K562 (cell line): Measurements from ENCODE around the gene SAMD14. TPM values are rescaled to one million over a fixed set of nuclear protein-coding genes. Genes with fewer than 3 reads are reported as not detected.

Source experiments
- ATAC-seq: fragments of 200-7000 bp; cut with Tn5 transposase; 3 replicates; pipeline ENCODE4 v1.9.1; 2020; ENCODE audit warnings: moderate library complexity
- BruUV-seq: library from RNA; stranded (reverse); fragments of 400-500 nt; replicated peaks from 2 replicates; lab custom pipeline; 2021; lab: Mats Ljungman, UMichigan
- CTCF ChIA-PET: fragments of 300-600 bp; formaldehyde crosslinking; extraction: SDS; loops from one replicate; lab custom pipeline; 2021; ENCODE audit warnings: low intra/inter-chr PET ratio; lab: Yijun Ruan, JAX
- POLR2A ChIA-PET: fragments of 300-600, 350-650 bp; sonication (Branson Sonifier 250); formaldehyde crosslinking; extraction: SDS; loops from one replicate; lab custom pipeline; 2021; ENCODE audit warnings: antibody characterized with exemption, inconsistent platforms; lab: Yijun Ruan, JAX
- DNase-seq, 4 experiments: peaks; one replicate each; pipeline versions ENCODE4 v3.0.0 to v3.0.0-alpha.2; 2011 to 2018; ENCODE audit warnings: low spot score in 3 of 4, mixed read lengths in 3 of 4; ENCODE audit errors: extremely low read depth in 1 of 4
- FAIRE-seq: peaks from 2 replicates; lab custom pipeline; 2011; peaks lifted over from hg19 to GRCh38; lab: Jason Lieb, UNC
- H2AFZ ChIP-seq: 2 replicates; pipeline ENCODE4 v1.6.0; 2011; ENCODE audit warnings: low read depth, low read length, control low read depth, inconsistent platforms
- H3K27ac ChIP-seq: fragments of 200-600 bp; 3 replicates; pipeline ENCODE4 v1.8.0; 2011; ENCODE audit warnings: low read depth, mild to moderate bottlenecking, control low read depth, inconsistent platforms, low read length, moderate library complexity, mixed read lengths; ENCODE audit errors: extremely low read depth
- H3K27me3 ChIP-seq, 2 experiments: fragments of 300-600 bp in 1 of 2; 2 replicates in 1 of 2; 3 replicates in 1 of 2; pipeline versions ENCODE4 v1.6.0 to v1.8.0; 2011; ENCODE audit warnings: inconsistent platforms in 2 of 2, low read length in 2 of 2, mild to moderate bottlenecking in 1 of 2, mixed read lengths in 1 of 2, moderate library complexity in 1 of 2; ENCODE audit not compliant: control insufficient read depth in 2 of 2, insufficient read depth in 2 of 2
- H3K36me3 ChIP-seq: fragments of 300-600 bp; 3 replicates; pipeline ENCODE4 v1.8.0; 2011; ENCODE audit warnings: mild to moderate bottlenecking, low read length, inconsistent platforms; ENCODE audit not compliant: control insufficient read depth, insufficient read depth
- H3K4me1 ChIP-seq, 2 experiments: fragments of 200-600 bp in 1 of 2; replicated peaks in 1 of 2; 2 replicates in 1 of 2; 3 replicates in 1 of 2; pipeline versions ENCODE4 v1.5.1 to v1.8.0; 2011; ENCODE audit warnings: inconsistent platforms in 2 of 2, low read length in 2 of 2, mild to moderate bottlenecking in 1 of 2, mixed read lengths in 1 of 2, moderate library complexity in 1 of 2; ENCODE audit not compliant: control insufficient read depth in 2 of 2, insufficient read depth in 2 of 2
- H3K4me2 ChIP-seq: 2 replicates; pipeline ENCODE4 v1.6.1; 2011; ENCODE audit warnings: low read length, control low read depth, inconsistent platforms, mixed read lengths; ENCODE audit not compliant: insufficient read depth
- H3K4me3 ChIP-seq: fragments of 200-600 bp; sonication (generic), shearing (Covaris generic); 2 replicates; pipeline ENCODE4 v1.5.1; 2016; ENCODE audit warnings: control low read depth, inconsistent platforms
- H3K79me2 ChIP-seq: fragments of 200-600 bp; 3 replicates; pipeline ENCODE4 v1.8.0; 2011; ENCODE audit warnings: low read length, inconsistent platforms; ENCODE audit not compliant: control insufficient read depth, insufficient read depth
- H3K9ac ChIP-seq, 2 experiments: 2 replicates each; pipeline versions ENCODE4 v1.6.0 to v1.6.1; 2011; ENCODE audit warnings: low read depth in 2 of 2, low read length in 2 of 2, control low read depth in 1 of 2, inconsistent platforms in 1 of 2, mild to moderate bottlenecking in 1 of 2, mixed read lengths in 1 of 2; ENCODE audit not compliant: insufficient read depth in 1 of 2
- H3K9me1 ChIP-seq: one replicate; pipeline ENCODE4 v1.6.0; 2011; ENCODE audit warnings: inconsistent platforms, mild to moderate bottlenecking, low read length, moderate library complexity; ENCODE audit not compliant: control insufficient read depth, insufficient read depth
- H3K9me3 ChIP-seq: replicated peaks from 2 replicates; pipeline ENCODE4 v1.5.1; 2011; ENCODE audit warnings: low read depth, low read length, inconsistent platforms; ENCODE audit not compliant: control insufficient read depth, insufficient read depth
- H4K20me1 ChIP-seq: replicated peaks from 2 replicates; pipeline ENCODE4 v1.6.1; 2011; ENCODE audit warnings: low read length, inconsistent platforms, mixed read lengths; ENCODE audit not compliant: control insufficient read depth, insufficient read depth
- CC2D1A ChIP-seq: fragments of 450-650 bp; IDR thresholded peaks from 2 replicates; pipeline ENCODE4 v1.6.1; 2017; ENCODE audit warnings: mild to moderate bottlenecking
- PCBP1 ChIP-seq: fragments of 200-400 bp; formaldehyde crosslinking; IDR thresholded peaks from 2 replicates; pipeline ENCODE4 v1.6.1; 2018; ENCODE audit warnings: mild to moderate bottlenecking, low read depth, low read length; ENCODE audit not compliant: poor library complexity, severe bottlenecking
- WGBS: fragments of 100-300 bp; shearing (Covaris generic); methylation state at CpG from one replicate; pipeline ENCODE4 v1.1.6; 2016; ENCODE audit warnings: low coverage, mixed read lengths; ENCODE audit not compliant: insufficient coverage; ENCODE audit errors: missing lambda C conversion rate; 5-methylcytosine and 5-hydroxymethylcytosine counted together
- in situ Hi-C: fragments of 300-500 bp; cut with MboI; formaldehyde crosslinking; loops from 4 replicates; pipeline ENCODE4 v1.15.0; 2018; ENCODE audit warnings: inconsistent platforms, mixed read lengths
- intact Hi-C: fragments of 100-400 bp; cut with micrococcal nuclease; formaldehyde crosslinking; loops from 2 replicates; pipeline ENCODE4 v1.14.2; 2022
- polyA plus RNA-seq, 8 experiments: library from polyadenylated mRNA; depleted of rRNA in 4 of 8; stranded (reverse) in 5 of 8; unstranded in 3 of 8; fragments of >200 nt; fragmentation: Nextera tagmentation in 2 of 8; fragmentation: Illumina TruSeq in 1 of 8; extraction: Ambion mirVana in 2 of 8; extraction: Trizol in 1 of 8; gene quantifications; 2 replicates each; pipeline versions ENCODE4 v1.2.1 to v1.2.3, GENCODE V29; 2011 to 2014; ENCODE audit warnings: inconsistent platforms in 1 of 8, missing spikeins in 1 of 8
- total RNA-seq, 7 experiments: library from RNA; depleted of rRNA in 6 of 7; stranded (reverse); fragments of >200 nt in 6 of 7; fragmentation: Illumina TruSeq in 2 of 7; extraction: Trizol in 2 of 7; gene quantifications; 2 replicates each; pipeline versions ENCODE4 v1.2.1 to v1.2.3, GENCODE V29; 2011 to 2021; ENCODE audit warnings: low replicate concordance in 1 of 7
- TF ChIP-seq, protein P1 (sequence below): fragments of 450-650 bp; IDR thresholded peaks from 2 replicates; pipeline ENCODE4 v1.6.1; 2014; ENCODE audit warnings: low read depth, mild to moderate bottlenecking, moderate library complexity, borderline replicate concordance
- TF ChIP-seq, protein P2 (sequence below): fragments of 250-450 bp; sonication (Bioruptor Pico); IDR thresholded peaks from 2 replicates; pipeline ENCODE4 v1.4.0; 2020

The SAMD14 gene
- total and polyA plus RNA-seq, 9 of the 15 experiments (the other 6 are each of a cell fraction or from before 2014, with no cell fraction given): 0.04 to 0.07 TPM; not detected in 7

- FAIRE-seq: no peak
- CTCF ChIA-PET: no interaction called here
- POLR2A ChIA-PET: interaction anchor here (0.6 to 1.5 kb wide), 5 partner anchors 9 to 202 kb away, joined by 3 to 4 read pairs (median 3); no protein-coding TSS in a partner anchor
- WGBS: 34% methylated on average over 12 of the region's 15 CpGs
- intact Hi-C loops: no loop called here
- H3K27ac ChIP-seq: no peak within 1 kb of the TSS
- H3K36me3 ChIP-seq: no peaks in the 10 kb centered on the region
- H3K4me3 ChIP-seq: no peak within 1 kb of the TSS
- H2AFZ ChIP-seq: no peak within 1 kb of the TSS
- ATAC-seq: no peak
- peaks cover 0 to 12% of the 10 kb centered on the region in 2 experiments; a peak in 1 of 5 replicates for H3K27me3 ChIP-seq
- H3K9me1 ChIP-seq: no peaks in the 10 kb centered on the region
- H4K20me1 ChIP-seq: peaks cover 7% of the 10 kb centered on the region; the same call in 1 of the 2 replicates
- H3K9ac ChIP-seq: peak within 1 kb of the TSS in 1 of 2 experiments; percentile 50; a peak in 2 of 4 replicates
- H3K9me3 ChIP-seq: no peaks in the 10 kb centered on the region
- H3K4me1 ChIP-seq: peaks cover 6 to 30% of the 10 kb centered on the region in 2 experiments; a peak in 3 of 5 replicates
- no peak for TF ChIP-seq CC2D1A
- TF ChIP-seq, protein P1, sequence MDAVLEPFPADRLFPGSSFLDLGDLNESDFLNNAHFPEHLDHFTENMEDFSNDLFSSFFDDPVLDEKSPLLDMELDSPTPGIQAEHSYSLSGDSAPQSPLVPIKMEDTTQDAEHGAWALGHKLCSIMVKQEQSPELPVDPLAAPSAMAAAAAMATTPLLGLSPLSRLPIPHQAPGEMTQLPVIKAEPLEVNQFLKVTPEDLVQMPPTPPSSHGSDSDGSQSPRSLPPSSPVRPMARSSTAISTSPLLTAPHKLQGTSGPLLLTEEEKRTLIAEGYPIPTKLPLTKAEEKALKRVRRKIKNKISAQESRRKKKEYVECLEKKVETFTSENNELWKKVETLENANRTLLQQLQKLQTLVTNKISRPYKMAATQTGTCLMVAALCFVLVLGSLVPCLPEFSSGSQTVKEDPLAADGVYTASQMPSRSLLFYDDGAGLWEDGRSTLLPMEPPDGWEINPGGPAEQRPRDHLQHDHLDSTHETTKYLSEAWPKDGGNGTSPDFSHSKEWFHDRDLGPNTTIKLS: no peak
- no peak for TF ChIP-seq PCBP1
- TF ChIP-seq, protein P2, sequence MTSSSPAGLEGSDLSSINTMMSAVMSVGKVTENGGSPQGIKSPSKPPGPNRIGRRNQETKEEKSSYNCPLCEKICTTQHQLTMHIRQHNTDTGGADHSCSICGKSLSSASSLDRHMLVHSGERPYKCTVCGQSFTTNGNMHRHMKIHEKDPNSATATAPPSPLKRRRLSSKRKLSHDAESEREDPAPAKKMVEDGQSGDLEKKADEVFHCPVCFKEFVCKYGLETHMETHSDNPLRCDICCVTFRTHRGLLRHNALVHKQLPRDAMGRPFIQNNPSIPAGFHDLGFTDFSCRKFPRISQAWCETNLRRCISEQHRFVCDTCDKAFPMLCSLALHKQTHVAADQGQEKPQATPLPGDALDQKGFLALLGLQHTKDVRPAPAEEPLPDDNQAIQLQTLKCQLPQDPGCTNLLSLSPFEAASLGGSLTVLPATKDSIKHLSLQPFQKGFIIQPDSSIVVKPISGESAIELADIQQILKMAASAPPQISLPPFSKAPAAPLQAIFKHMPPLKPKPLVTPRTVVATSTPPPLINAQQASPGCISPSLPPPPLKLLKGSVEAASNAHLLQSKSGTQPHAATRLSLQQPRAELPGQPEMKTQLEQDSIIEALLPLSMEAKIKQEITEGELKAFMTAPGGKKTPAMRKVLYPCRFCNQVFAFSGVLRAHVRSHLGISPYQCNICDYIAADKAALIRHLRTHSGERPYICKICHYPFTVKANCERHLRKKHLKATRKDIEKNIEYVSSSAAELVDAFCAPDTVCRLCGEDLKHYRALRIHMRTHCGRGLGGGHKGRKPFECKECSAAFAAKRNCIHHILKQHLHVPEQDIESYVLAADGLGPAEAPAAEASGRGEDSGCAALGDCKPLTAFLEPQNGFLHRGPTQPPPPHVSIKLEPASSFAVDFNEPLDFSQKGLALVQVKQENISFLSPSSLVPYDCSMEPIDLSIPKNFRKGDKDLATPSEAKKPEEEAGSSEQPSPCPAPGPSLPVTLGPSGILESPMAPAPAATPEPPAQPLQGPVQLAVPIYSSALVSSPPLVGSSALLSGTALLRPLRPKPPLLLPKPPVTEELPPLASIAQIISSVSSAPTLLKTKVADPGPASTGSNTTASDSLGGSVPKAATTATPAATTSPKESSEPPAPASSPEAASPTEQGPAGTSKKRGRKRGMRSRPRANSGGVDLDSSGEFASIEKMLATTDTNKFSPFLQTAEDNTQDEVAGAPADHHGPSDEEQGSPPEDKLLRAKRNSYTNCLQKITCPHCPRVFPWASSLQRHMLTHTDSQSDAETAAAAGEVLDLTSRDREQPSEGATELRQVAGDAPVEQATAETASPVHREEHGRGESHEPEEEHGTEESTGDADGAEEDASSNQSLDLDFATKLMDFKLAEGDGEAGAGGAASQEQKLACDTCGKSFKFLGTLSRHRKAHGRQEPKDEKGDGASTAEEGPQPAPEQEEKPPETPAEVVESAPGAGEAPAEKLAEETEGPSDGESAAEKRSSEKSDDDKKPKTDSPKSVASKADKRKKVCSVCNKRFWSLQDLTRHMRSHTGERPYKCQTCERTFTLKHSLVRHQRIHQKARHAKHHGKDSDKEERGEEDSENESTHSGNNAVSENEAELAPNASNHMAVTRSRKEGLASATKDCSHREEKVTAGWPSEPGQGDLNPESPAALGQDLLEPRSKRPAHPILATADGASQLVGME (CRISPR knock-in tag): no peak
- no peak for DNase-seq
- H3K79me2 ChIP-seq: no peaks in the 10 kb centered on the region
- no peak within 1 kb of the TSS for H3K4me2 ChIP-seq
- in situ Hi-C loops: no loop called here
- BruUV-seq: no TSS peak
Measured at GRCh38 chr17:50165867-50166517, 36.0 kb upstream of the SAMD14 start, which contains the start of gene SGCA. Gene SGCA (plus strand): TSS chr17:50166005. CDS start chr17:50166041, 36 bp downstream.
